Hepatocyte (in vitro differentiated cells): ENCODE results near the gene RANBP3. TPM values are rescaled to one million over a fixed set of nuclear protein-coding genes. Genes with fewer than 3 reads are reported as not detected.

Experiments
- DNase-seq: peaks from one replicate; pipeline ENCODE4 v3.0.0-alpha.2; 2016; ENCODE audit warnings: low spot score
- H2AFZ ChIP-seq: fragments of 200-600 bp; sonication (generic); 2 replicates; pipeline ENCODE4 v1.6.0; 2016; ENCODE audit warnings: antibody characterized with exemption, mild to moderate bottlenecking
- H3K27ac ChIP-seq: fragments of 200-600 bp; sonication (generic); 2 replicates; pipeline ENCODE4 v1.5.1; 2016; ENCODE audit warnings: mild to moderate bottlenecking
- H3K27me3 ChIP-seq: fragments of 200-600 bp; sonication (generic); 2 replicates; pipeline ENCODE4 v1.6.1; 2016
- H3K36me3 ChIP-seq: fragments of 200-600 bp; sonication (generic); replicated peaks from 2 replicates; pipeline ENCODE4 v1.5.1; 2016; ENCODE audit warnings: low read depth; ENCODE audit not compliant: insufficient read depth
- H3K4me1 ChIP-seq: fragments of 200-600 bp; sonication (generic); 2 replicates; pipeline ENCODE4 v1.5.1; 2016; ENCODE audit warnings: mild to moderate bottlenecking, moderate library complexity; ENCODE audit not compliant: insufficient read depth
- H3K4me2 ChIP-seq: fragments of 200-600 bp; sonication (generic); 2 replicates; pipeline ENCODE4 v1.6.0; 2016
- H3K4me3 ChIP-seq: fragments of 200-600 bp; sonication (generic); 2 replicates; pipeline ENCODE4 v1.5.1; 2016; ENCODE audit warnings: mild to moderate bottlenecking
- H3K79me2 ChIP-seq: fragments of 200-600 bp; sonication (generic); 2 replicates; pipeline ENCODE4 v1.6.0; 2017; ENCODE audit warnings: mild to moderate bottlenecking
- H3K9me2 ChIP-seq: fragments of 200-600 bp; sonication (generic); replicated peaks from 2 replicates; pipeline ENCODE4 v1.6.0; 2017; ENCODE audit warnings: mild to moderate bottlenecking; ENCODE audit not compliant: insufficient read depth
- H3K9me3 ChIP-seq: fragments of 200-600 bp; sonication (generic); 2 replicates; pipeline ENCODE4 v1.5.1; 2016; ENCODE audit warnings: low read depth, mild to moderate bottlenecking
- H4K20me1 ChIP-seq: fragments of 200-600 bp; sonication (generic); 2 replicates; pipeline ENCODE4 v1.6.0; 2016; ENCODE audit warnings: mild to moderate bottlenecking; ENCODE audit not compliant: insufficient read depth, poor library complexity, severe bottlenecking
- EZH2 ChIP-seq: fragments of 200-600 bp; sonication (generic); IDR thresholded peaks from 2 replicates; pipeline ENCODE4 v1.6.1; 2016; ENCODE audit warnings: antibody characterized with exemption, mild to moderate bottlenecking, borderline replicate concordance
- EZH2phosphoT487 ChIP-seq: fragments of 200-600 bp; sonication (generic); IDR thresholded peaks from one replicate; pipeline ENCODE4 v1.6.1; 2018; ENCODE audit warnings: antibody characterized with exemption, mild to moderate bottlenecking, low read depth, moderate library complexity; ENCODE audit not compliant: unreplicated experiment, severe bottlenecking
- WGBS: methylation state at CpG from one replicate; pipeline ENCODE4 v1.1.6; 2016; ENCODE audit warnings: low lambda C conversion rate; ENCODE audit errors: missing lambda C conversion rate; 5-methylcytosine and 5-hydroxymethylcytosine counted together
- polyA plus RNA-seq: library from polyadenylated mRNA; unstranded; fragments of >200 nt; fragmentation: Nextera tagmentation; extraction: Ambion mirVana; gene quantifications from 2 replicates; pipeline ENCODE4 v1.2.1, GENCODE V29; 2016
- total RNA-seq: library from RNA; depleted of rRNA; stranded (reverse); fragments of >200 nt; gene quantifications from 2 replicates; pipeline ENCODE4 v1.2.3, GENCODE V29; 2014
- TF ChIP-seq, protein P1 (sequence below): fragments of 200-600 bp; sonication (generic); IDR thresholded peaks from 2 replicates; pipeline ENCODE4 v1.5.1; 2016; ENCODE audit warnings: antibody characterized with exemption, mild to moderate bottlenecking; ENCODE audit not compliant: poor library complexity

RANBP3 gene
- total and polyA plus RNA-seq, 2 experiments from 2014 or later = 10.4 to 51.0 TPM

DNA sequence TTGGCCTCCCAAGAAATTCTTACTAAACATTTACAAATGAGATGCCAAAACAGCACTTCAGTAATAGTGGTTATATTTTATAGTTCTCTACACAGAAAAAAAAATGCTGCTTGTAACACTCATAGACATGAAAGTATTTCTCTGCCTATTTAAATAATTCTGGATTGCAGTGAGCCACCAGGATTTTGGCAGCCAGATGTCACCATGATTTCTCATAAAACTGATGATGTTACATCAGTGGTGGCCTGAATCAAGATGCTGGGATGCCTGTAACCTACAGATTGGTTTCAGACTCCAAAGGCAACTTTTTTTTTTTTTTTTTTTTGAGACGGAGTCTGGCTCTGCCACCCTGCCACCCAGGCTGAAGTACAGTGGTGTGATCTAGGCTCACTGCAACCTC is 66.6 kb downstream of the RANBP3 start:
- TF ChIP-seq, protein P1, sequence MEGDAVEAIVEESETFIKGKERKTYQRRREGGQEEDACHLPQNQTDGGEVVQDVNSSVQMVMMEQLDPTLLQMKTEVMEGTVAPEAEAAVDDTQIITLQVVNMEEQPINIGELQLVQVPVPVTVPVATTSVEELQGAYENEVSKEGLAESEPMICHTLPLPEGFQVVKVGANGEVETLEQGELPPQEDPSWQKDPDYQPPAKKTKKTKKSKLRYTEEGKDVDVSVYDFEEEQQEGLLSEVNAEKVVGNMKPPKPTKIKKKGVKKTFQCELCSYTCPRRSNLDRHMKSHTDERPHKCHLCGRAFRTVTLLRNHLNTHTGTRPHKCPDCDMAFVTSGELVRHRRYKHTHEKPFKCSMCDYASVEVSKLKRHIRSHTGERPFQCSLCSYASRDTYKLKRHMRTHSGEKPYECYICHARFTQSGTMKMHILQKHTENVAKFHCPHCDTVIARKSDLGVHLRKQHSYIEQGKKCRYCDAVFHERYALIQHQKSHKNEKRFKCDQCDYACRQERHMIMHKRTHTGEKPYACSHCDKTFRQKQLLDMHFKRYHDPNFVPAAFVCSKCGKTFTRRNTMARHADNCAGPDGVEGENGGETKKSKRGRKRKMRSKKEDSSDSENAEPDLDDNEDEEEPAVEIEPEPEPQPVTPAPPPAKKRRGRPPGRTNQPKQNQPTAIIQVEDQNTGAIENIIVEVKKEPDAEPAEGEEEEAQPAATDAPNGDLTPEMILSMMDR = no peak
- TF ChIP-seq EZH2 = no peak
- no peak for TF ChIP-seq EZH2phosphoT487
- H3K4me2 ChIP-seq = no peak overlapping the region
- peaks cover under 1% of the 10 kb centered on the region for H3K79me2 ChIP-seq
- no peaks in the 10 kb centered on the region for H3K36me3 ChIP-seq
- H3K9me2 ChIP-seq = no peaks in the 10 kb centered on the region
- no peak overlapping the region for H2AFZ ChIP-seq
- DNase-seq = no peak
- no peaks in the 10 kb centered on the region for H3K27me3 ChIP-seq
- no peak overlapping the region for H3K27ac ChIP-seq
- H3K4me1 ChIP-seq = peaks cover 28% of the 10 kb centered on the region
- no peak overlapping the region for H3K4me3 ChIP-seq
- H3K9me3 ChIP-seq = no peaks in the 10 kb centered on the region
- WGBS = 100% methylated on average over 1 of the region's 1 CpG
- no peaks in the 10 kb centered on the region for H4K20me1 ChIP-seq

DNA sequence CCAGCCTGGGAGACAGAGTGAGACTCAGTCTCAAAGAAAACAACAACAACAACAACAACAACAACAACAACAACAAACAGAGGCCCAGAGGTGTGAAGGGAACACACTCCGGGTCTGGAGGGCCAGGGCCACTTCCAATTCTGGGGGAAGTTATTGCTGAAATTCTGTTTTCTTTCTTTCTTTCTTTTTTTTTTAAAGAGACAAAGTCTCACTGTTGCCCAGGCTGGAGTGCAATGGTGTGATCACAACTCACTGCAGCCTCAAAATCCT is 67.4 kb downstream of the RANBP3 start:
- Histone ChIP-seq H3K4me2 (no peak overlapping the region), H4K20me1 (no peaks in the 10 kb centered on the region), H3K4me3 (no peak overlapping the region), H3K27ac (no peak overlapping the region), H3K27me3 (no peaks in the 10 kb centered on the region), H2AFZ (no peak overlapping the region), H3K4me1 (peaks cover 20% of the 10 kb centered on the region), H3K9me2 (no peaks in the 10 kb centered on the region), H3K9me3 (no peaks in the 10 kb centered on the region), H3K36me3 (no peaks in the 10 kb centered on the region), H3K79me2 (peaks cover 9% of the 10 kb centered on the region)
- DNase-seq = no peak
- WGBS = 100% methylated on average over 1 of the region's 1 CpG
- TF ChIP-seq EZH2phosphoT487 (no peak), EZH2 (no peak)
- TF ChIP-seq, protein P1 = no peak

DNA sequence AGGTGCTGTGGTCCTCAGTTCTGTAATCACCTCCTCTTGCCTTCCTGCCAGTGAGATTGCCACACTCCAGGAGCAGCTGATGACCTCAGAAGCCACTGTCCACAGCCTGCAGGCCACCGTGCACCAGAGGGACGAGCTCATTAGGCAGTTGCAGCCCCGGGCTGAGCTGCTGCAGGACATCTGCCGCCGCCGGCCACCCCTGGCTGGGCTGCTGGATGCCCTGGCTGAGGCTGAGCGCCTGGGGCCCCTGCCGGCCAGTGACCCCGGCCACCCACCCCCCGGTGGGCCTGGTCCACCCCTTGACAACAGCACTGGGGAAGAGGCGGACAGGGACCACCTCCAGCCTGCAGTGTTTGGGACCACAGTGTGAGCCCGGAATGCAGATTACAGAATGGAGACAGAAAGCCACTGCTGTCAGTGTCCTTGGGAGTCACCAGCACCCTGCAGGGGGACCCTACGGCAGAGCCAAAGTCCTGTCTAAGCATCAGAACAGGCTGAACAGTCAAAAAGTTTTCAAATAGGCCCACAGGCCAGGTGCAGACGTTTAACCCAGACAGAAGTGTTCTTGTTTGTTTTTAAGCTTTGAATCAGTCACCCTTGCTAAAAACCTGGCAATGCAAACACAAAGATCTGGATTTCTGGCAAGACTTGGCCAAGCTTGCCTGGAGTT is 69.0 kb downstream of the RANBP3 start:
- no peaks in the 10 kb centered on the region for H4K20me1 ChIP-seq
- no peak overlapping the region for H3K27ac ChIP-seq
- H3K9me2 ChIP-seq = no peaks in the 10 kb centered on the region
- no peak overlapping the region for H3K4me3 ChIP-seq
- no peaks in the 10 kb centered on the region for H3K9me3 ChIP-seq
- TF ChIP-seq EZH2 = no peak
- TF ChIP-seq, protein P1 = no peak
- no peak for TF ChIP-seq EZH2phosphoT487
- 84% methylated on average over 13 of the region's 14 CpGs for WGBS
- no peak for DNase-seq
- H3K4me1 ChIP-seq = peaks cover 3% of the 10 kb centered on the region
- H2AFZ ChIP-seq = no peak overlapping the region
- H3K27me3 ChIP-seq = no peaks in the 10 kb centered on the region
- no peaks in the 10 kb centered on the region for H3K36me3 ChIP-seq
- H3K79me2 ChIP-seq = peaks cover 14% of the 10 kb centered on the region
- no peak overlapping the region for H3K4me2 ChIP-seq

DNA sequence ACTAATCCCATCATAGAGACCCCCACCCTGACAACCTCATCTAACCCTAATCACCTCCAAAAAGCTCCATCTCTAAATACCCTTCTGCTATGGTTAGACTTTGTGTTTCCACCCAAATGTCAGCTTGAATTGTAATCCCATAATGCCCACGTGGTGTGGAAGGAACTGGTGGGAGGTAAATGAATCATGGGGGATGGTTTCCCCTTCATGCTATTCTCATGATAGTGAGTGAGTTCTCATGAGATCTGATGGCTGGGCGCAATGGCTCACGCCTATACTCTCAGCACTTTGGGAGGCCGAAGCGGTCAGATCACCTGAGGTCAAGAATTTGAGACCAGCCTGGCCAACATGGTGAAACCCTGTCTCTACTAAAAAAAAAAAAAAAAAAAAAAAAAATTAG is 70.7 kb downstream of the RANBP3 start:
- Histone ChIP-seq H3K4me2 (no peak overlapping the region), H3K36me3 (no peaks in the 10 kb centered on the region), H3K27me3 (no peaks in the 10 kb centered on the region), H3K4me3 (no peak overlapping the region), H3K9me3 (no peaks in the 10 kb centered on the region), H3K4me1 (peaks cover 4% of the 10 kb centered on the region), H3K27ac (no peak overlapping the region), H2AFZ (no peak overlapping the region), H4K20me1 (no peaks in the 10 kb centered on the region), H3K79me2 (peaks cover 27% of the 10 kb centered on the region), H3K9me2 (no peaks in the 10 kb centered on the region)
- 89% methylated on average over 5 of the region's 5 CpGs for WGBS
- DNase-seq = no peak
- TF ChIP-seq, protein P1 = no peak
- TF ChIP-seq EZH2 = no peak
- no peak for TF ChIP-seq EZH2phosphoT487
